Type B pancreatic cell (in vitro differentiated cells): ENCODE data around the gene CSPG5. TPM values are rescaled to one million over a fixed set of nuclear protein-coding genes. Genes with fewer than 3 reads are reported as not detected.

Experiments
- DNase-seq: peaks from one replicate; pipeline ENCODE4 v3.0.0; 2021; ENCODE audit warnings: mixed read lengths; ENCODE audit not compliant: unreplicated experiment; ENCODE audit errors: extremely low spot score
- H3K27ac Mint-ChIP-seq: 2 replicates; pipeline ENCODE4 v1.8.0; 2021; ENCODE audit warnings: mild to moderate bottlenecking, mixed read lengths
- H3K27me3 Mint-ChIP-seq: 2 replicates; pipeline ENCODE4 v1.8.0; 2021; ENCODE audit warnings: mixed read lengths
- H3K36me3 Mint-ChIP-seq: 2 replicates; pipeline ENCODE4 v1.8.0; 2021; ENCODE audit warnings: mixed read lengths
- H3K4me1 Mint-ChIP-seq: one replicate; pipeline ENCODE4 v1.8.0; 2021; ENCODE audit warnings: mixed read lengths; ENCODE audit not compliant: unreplicated experiment
- H3K4me3 Mint-ChIP-seq: 2 replicates; pipeline ENCODE4 v1.8.0; 2021; ENCODE audit warnings: mild to moderate bottlenecking, mixed read lengths
- H3K9me3 Mint-ChIP-seq: 2 replicates; pipeline ENCODE4 v1.8.0; 2021; ENCODE audit warnings: mixed read lengths
- total RNA-seq: library from RNA; stranded (reverse); gene quantifications from 2 replicates; pipeline ENCODE4 v1.2.1, GENCODE V29; 2021; ENCODE audit warnings: low replicate concordance
- TF ChIP-seq, protein P1 (sequence below): fragments of 200-600 bp; sonication (generic); conservative IDR thresholded peaks from 2 replicates; pipeline ENCODE4 v1.5.0; 2021; ENCODE audit warnings: antibody characterized with exemption, mild to moderate bottlenecking

CSPG5 gene
- total RNA-seq, 1 donor from 2014 or later = 2.1 TPM

DNA sequence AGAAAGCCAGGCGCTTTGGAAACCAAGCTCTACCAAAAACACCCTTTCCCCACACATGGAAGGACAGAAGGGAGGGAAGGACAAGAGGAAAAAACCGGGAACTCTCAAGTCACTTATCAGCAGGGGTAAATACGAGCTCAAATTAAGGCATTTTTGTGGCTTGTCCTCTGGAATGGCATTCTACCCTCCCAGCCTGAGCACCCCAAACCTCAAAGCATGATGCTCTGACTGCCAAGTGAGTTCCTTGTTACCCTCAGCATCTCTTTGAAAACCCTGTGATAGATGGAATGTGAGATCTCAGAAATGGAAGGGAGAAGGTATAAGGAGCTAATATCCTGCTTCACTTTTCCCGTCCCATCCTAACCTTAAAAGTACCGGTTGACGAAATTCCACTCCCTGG lies 8.1 kb upstream of the CSPG5 start:
- H3K27ac Mint-ChIP-seq = no peak overlapping the region
- H3K9me3 Mint-ChIP-seq = no peaks in the 10 kb centered on the region
- H3K4me1 Mint-ChIP-seq = no peaks in the 10 kb centered on the region
- DNase-seq = no peak
- H3K4me3 Mint-ChIP-seq = no peak overlapping the region
- H3K36me3 Mint-ChIP-seq = peaks cover 43% of the 10 kb centered on the region
- H3K27me3 Mint-ChIP-seq = peaks cover 6% of the 10 kb centered on the region
- TF ChIP-seq, protein P1, sequence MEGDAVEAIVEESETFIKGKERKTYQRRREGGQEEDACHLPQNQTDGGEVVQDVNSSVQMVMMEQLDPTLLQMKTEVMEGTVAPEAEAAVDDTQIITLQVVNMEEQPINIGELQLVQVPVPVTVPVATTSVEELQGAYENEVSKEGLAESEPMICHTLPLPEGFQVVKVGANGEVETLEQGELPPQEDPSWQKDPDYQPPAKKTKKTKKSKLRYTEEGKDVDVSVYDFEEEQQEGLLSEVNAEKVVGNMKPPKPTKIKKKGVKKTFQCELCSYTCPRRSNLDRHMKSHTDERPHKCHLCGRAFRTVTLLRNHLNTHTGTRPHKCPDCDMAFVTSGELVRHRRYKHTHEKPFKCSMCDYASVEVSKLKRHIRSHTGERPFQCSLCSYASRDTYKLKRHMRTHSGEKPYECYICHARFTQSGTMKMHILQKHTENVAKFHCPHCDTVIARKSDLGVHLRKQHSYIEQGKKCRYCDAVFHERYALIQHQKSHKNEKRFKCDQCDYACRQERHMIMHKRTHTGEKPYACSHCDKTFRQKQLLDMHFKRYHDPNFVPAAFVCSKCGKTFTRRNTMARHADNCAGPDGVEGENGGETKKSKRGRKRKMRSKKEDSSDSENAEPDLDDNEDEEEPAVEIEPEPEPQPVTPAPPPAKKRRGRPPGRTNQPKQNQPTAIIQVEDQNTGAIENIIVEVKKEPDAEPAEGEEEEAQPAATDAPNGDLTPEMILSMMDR = no peak

DNA sequence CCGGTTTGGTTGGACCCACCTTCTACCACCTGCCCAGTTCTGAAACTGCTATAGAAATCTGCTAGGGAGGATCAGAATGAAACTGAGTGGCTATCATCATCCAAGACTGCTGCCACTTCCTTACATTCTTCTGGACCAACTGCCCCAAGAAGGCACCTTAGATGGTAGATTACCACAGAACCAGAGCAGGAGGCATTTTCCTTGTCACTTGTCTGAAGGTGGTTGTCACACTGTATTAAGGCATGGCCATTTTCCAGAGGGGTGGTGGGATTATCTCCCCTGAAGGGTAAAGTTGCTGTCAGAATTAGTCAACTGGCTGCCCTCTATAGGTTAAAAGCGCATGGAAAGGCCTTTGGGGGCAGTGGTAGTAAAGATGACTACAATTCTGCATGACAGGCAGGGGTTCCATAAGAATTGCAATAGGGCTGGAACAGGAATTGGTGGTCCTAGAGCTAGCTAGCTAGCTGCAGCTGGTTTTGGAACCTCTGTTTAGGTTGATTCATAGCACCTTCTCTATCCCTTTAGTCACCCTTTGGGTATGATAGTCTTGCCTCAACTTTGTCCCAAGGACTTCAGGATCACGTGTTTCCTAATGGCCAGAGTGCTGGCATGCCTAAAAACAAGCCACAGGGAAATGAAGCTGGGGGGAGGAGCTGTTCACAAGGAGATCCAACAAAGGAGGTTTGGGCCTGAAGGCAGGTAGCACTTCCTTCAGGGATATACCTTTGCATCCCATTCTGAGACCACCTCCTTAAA lies 4.8 kb upstream of the CSPG5 start:
- H3K9me3 Mint-ChIP-seq = no peaks in the 10 kb centered on the region
- no peak overlapping the region for H3K4me3 Mint-ChIP-seq
- peaks cover 32% of the 10 kb centered on the region for H3K27me3 Mint-ChIP-seq
- no peak for DNase-seq
- peaks cover 23% of the 10 kb centered on the region for H3K36me3 Mint-ChIP-seq
- H3K4me1 Mint-ChIP-seq = no peaks in the 10 kb centered on the region
- TF ChIP-seq, protein P1 = no peak
- H3K27ac Mint-ChIP-seq = no peak overlapping the region

DNA sequence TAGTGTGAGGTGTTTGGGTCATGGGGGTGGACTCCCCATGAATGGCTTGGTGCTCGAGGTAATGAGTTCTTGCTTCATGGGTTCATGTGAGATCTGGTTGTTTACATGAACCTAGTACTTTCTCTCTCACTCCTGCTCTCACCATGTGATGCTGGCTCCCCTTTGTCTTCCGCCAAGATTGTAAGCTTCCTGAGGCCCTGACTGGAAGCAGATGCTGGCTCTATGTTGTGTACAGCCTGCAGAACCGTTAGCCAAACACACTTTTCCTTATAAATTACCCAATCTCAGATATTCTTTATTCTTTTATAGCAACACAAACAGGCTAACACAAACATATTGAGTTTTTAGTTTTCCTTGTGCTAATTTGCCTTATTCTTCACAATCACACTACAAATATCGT lies 3.2 kb upstream of the CSPG5 start:
- H3K4me3 Mint-ChIP-seq = peak overlapping the region; percentile 6
- TF ChIP-seq, protein P1 = no peak
- H3K27ac Mint-ChIP-seq = no peak overlapping the region
- H3K27me3 Mint-ChIP-seq = peaks cover 37% of the 10 kb centered on the region
- no peaks in the 10 kb centered on the region for H3K4me1 Mint-ChIP-seq
- H3K36me3 Mint-ChIP-seq = peaks cover 10% of the 10 kb centered on the region
- DNase-seq = no peak
- H3K9me3 Mint-ChIP-seq = no peaks in the 10 kb centered on the region

DNA sequence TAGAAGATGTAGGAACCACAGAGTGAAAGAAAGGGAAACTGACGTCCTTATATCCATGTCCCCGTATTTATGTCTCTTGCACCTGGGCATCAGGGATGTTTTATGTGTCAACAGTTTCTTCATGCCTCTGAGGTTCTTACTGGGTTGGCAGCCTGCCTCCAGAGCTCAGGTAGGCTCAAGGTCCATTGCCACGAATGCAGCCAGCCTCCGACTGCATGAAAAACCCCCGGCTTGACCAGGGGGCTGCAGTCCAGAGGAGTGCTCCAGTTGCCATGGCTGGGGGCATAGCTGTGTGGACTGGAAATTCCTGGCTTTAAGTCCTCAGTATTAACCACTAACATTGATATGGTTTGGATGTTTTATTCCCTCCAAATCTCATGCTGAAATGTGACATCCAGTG lies 2.8 kb upstream of the CSPG5 start:
- Mint-ChIP-seq H3K27ac (no peak overlapping the region), H3K4me1 (no peaks in the 10 kb centered on the region), H3K4me3 (peak overlapping the region; percentile 6), H3K9me3 (no peaks in the 10 kb centered on the region), H3K36me3 (peaks cover 10% of the 10 kb centered on the region), H3K27me3 (peaks cover 37% of the 10 kb centered on the region)
- DNase-seq = no peak
- TF ChIP-seq, protein P1 = no peak

DNA sequence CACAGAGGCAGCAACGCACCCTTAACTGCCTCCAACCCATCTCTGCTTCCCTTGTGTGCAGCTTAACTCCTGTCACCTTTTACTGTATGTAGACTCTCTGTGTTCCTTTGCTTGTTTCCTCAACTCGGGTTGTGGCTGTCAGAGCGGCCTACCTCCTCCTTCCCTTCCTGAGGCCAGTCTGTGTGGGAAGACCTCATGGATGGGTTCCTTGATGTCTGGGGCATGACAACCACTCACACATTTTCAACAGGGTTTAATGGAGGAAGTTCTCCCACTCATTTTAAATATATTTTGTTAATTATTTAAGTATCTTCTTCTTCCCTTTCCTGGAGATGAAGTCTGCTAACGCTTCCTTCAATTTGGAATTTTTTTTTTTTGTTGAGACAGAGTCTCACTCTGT lies 1.8 kb upstream of the CSPG5 start:
- no peaks in the 10 kb centered on the region for H3K9me3 Mint-ChIP-seq
- no peak for DNase-seq
- peaks cover 5% of the 10 kb centered on the region for H3K36me3 Mint-ChIP-seq
- TF ChIP-seq, protein P1 = no peak
- peaks cover 40% of the 10 kb centered on the region for H3K27me3 Mint-ChIP-seq
- H3K27ac Mint-ChIP-seq = peak overlapping the region; percentile 1
- H3K4me1 Mint-ChIP-seq = no peaks in the 10 kb centered on the region
- peak overlapping the region; percentile 80 for H3K4me3 Mint-ChIP-seq
